ENCODE measurements around the gene HDAC9.

The HDAC9 gene

GRCh38 chr7:18526368-18526878, 30.9 kb downstream of the HDAC9 start:
- DNase-seq, result no peak

DNA sequence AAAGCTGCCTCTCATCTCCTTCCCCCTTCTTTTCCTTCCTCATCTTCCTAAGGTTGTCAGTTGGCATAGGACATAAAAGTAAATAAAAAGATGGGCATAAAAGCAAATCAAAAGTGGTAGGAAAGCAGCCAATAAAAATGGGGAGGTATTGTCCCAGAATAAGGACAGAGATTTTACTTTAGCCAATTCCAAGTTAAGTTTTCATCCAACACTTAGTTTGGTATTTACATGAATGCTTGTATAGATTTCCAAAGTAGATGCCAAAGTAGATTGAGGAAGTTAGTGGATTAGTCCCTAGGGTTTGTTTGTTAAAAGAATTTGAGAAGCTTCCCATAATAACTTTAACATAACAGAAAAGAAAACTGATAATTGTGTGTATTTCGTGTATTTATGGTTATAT, 33.7 kb downstream of the HDAC9 start:
- no peak for DNase-seq

GRCh38 chr7:18530224-18531179, 35.0 kb downstream of the HDAC9 start:
- DNase-seq, result no peak

DNA sequence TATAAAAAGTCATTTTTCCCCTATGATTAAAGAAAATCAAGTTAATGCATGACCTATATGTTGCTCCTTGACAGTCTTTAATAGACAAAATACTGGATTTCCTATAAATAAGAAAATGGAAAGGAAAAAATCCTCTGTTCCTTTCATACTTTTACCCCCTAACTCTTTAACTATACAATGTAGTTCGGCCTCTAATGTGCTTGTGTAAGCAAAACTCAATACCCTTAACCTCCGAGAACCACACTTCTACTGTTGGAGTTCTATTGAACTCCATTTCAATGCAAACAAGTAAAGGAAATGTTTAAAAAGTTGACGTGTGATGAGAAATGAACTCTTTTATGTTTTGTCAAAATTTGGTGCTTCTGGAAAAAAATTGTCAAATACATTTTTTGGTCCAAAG, 36.0 kb downstream of the HDAC9 start:
- DNase-seq, result no peak

DNA sequence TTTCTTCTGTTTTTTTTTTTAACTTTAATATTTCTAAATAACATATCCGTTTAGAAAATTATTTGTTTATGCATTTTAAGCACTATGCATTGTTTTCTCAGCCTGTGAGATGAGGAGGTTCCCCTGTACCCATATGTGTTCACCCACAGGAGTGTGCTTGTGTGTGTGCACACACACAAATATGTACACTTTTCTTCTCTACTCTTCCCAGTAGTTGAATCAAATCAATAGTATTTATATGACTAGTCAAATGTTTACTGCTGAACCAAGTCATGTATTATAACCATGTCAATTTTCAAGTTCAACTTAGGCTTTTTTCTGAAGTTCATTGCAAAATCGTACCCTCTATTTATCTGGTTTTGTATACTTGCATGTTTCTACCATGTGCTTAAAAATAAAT, 37.3 kb downstream of the HDAC9 start:
- no peak for DNase-seq

DNA sequence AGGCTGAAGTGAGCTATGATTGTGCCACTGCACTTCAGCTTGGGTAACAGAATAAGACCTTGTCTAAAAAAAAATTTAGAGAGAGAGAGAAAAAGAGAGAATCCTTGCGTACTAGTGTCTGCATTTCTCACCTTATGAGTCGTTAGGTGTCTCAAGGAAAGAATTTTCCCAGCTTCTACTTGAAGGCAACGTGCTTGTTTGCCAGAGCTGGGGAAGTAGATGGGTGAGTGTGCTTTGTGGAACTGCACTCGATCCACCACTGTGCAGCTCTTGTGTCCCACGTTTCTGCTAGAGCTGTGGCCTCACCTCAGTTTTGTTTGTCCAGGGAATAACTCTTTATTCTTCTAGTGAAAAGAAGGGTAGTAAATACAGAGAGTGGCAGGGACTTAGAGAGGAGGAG, 38.9 kb downstream of the HDAC9 start:
- DNase-seq, result no peak

DNA sequence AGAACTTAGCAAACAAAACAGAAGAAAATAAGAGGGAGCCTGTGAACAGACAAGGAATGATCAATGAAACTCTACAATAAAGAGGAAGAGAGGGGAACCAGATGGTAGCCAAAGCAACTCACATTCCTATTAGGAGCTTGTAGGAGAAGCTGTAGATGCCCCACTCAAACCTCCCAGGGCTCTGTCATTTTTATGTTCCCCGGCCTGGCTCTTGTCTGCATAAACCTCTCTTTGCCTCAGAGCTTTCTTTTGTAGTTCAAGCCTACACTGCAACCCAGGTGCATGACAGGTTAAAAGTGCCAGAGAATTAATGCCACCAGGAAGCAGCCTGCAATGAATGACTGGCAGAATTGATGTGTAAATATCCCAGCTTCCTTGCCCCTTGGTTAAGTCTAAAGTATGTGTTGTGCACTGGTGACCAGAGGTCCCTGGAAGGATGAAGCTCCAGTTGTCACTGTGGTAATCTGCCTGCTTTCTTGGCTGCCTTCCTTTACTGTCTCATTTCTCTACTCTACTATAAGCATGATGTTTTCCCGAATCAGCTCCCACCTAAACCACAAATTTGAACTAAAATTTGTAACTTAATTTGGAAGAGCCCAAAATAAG, 40.4 kb downstream of the HDAC9 start:
- no peak for DNase-seq

DNA sequence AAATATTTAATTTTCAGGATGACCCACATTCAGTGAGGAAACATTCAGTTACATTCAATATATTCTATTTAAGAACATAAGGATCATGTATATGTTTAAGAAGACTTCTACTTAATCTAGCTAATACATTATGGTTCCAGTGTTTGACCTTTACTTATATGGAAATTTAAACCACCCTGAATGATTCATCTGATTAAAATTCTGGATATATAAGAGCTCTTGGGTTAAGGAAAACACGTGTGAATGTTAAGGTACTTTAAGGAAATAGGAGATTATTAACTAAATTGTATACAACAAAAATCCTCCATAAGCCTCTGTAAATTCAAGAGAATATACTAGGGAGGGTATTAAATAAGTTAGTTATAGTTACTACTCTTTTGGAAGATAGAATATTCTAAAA, 40.9 kb downstream of the HDAC9 start:
- no peak for DNase-seq

DNA sequence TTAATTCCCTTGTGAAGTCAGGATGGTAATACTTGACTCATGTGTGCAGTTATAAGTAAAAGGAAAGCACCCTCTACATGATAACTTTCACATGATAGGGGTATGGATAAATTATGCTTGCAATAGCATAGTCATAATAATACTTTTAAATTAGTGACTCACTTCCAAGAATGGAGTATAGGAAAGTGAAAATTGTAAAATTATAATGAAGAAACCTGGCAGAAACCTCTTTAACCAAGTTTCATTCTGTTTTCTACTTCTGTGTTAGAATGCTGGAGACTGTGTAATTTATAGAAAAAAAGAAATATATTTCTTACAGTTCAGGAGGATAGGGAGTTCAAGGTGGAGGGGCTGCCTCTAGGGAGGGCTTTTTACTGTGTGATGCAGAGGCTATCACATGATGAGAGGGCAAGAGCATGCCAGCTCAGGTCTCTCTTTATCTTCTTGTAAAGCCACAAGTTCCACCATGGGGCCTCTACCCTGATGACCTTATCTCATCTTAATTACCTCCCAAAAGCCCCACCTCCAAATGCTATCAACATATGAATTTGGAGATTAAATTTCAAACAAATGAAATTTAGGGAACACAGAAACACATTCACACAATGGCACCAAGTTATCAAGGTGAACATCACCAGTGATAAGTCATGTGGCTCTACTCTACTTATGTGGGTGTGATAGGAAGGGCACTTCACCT, 43.2 kb downstream of the HDAC9 start:
- no peak for DNase-seq

DNA sequence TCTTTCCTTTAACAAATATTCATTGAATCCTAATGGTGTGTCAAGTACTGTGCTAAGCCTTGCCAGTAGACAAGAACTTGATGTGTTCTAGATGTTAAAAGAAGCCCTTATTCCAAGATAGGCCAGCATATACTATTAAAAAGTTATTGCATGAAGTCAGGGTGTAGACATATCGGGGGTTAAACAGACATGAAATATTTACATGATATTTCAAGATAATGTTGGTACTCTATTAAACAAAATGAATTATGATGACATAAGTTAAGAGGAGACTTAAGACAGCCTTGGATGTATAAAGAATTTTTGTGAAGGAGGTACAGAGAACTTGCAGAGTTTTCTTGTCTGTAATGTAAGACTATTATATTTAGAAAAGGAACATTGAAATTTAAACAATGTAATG, 44.8 kb downstream of the HDAC9 start:
- DNase-seq, result no peak

DNA sequence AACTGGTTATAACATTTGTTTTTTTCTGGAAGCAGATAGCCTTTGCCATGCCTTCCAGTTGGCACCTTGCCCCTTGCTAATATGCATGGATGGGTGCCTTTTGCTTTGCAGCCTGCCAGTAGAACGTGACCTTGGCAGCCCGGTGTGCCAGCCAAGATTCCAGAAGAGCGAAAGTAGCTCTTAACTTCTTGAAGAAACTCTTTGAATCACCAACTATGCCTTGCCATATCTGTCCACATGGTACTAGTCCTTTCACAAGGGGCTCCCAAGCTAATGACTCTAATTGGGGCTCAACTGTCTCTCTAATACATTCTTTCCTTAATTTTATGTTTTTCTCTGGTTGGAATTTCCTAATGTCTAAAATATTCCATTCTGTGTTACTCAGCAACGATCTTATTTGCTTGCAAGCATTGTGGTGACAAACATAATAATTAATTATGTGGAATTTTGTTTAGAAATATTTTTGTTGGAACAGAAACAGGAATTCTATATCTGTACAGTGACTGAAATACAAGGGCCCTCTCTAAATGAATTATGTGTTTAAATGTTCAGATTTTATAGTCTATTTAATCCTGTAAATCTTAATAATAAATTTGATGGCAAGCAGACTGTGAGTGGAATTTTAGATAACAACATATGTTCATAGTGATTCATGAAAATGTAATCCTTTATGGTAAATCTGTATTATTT, 45.8 kb downstream of the HDAC9 start:
- peak; percentile 22 for DNase-seq

DNA sequence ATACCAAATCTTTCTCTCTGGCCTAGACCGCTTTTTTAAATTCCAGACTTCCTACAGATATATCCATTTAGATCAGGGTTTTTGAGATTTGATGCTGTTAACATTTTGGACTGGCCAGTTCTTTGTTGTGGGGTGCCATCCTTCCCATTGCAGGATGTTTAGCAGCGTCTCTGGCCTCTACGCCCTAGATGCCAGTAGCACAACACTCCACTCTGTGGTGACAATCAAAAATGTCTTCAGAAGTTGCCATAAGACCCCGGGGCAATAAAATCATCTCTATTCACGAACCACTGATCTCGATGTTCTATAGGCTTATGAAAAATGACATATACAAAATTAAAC, 46.3 kb downstream of the HDAC9 start:
- no peak for DNase-seq

DNA sequence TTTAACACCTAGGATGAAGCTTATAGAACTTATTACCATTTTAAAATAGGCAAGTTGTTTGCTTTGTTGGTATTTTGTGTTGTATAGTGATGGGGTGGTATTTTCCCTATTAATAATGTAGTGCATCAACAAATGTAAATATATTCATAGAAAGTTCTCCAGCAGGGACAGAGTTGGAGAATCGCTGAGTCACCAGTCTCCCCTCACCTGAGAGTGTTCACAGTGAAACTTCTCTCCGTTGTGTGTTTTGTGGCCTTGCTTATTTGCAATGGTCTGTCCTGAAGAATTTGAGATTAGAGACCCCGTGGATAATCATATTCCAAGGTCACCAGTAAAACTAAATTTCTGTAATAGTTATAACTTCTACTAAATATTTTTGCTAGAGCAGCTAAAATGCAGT, 51.0 kb downstream of the HDAC9 start:
- no peak for DNase-seq

- no peak for DNase-seq
These were observed 52.1 kb downstream of the HDAC9 start for GRCh38 chr7:18547509-18548187.

DNA sequence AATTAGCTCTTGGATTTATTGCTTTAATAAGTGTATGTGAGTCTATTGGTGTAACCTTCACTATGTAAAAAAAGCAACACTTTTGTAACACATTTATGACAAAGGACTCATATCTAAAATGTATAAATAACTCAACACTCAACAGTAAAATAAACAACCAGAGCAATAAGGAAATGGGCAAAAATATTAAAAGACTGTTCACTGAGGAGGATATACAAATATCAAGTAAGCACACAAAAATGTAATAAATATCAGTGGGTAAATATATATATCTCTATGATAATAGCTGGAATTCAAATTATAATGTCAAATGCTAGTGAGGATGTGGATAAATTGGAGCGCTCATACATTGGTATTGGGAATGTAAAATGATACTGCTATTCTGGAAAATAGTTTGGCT, 53.0 kb downstream of the HDAC9 start:
- DNase-seq, result no peak

- no peak for DNase-seq
These were observed 55.0 kb downstream of the HDAC9 start for GRCh38 chr7:18550574-18550973.

- DNase-seq, result no peak
These were observed 56.9 kb downstream of the HDAC9 start for GRCh38 chr7:18552316-18552916.

DNA sequence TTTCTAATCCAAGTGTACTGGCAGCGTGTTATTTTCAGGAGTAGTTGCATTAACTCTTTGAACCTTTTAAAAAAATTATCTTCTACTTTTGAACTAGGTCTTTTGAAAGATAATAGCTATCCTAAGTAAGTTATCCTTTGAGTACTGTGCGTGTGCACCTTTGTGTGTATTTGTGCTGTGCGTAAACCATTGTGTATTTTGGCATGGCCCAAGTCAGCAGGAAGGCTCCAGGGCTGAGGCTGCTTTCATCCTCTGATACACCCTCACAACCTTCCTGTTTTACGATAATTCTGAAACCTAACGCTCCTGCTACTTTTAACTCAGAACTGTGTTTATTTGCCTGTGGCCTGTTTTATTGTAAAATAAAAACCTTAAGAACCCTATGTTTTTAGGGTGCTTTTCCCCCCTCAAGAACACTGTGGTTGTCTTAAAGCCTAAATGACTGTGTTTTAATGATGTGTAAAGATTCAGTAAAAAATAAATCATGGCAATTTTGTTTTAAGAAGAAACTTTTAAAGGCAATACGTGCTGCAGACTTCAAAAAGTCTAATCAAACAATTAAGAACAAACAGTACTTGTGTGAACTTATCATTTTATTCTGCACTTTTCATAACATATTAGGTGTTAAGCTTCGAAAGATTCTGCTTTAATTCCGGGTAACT, 57.5 kb downstream of the HDAC9 start:
- DNase-seq, result no peak

- DNase-seq, result peak; percentile 18
These were observed 58.1 kb downstream of the HDAC9 start for GRCh38 chr7:18553605-18554003.

DNA sequence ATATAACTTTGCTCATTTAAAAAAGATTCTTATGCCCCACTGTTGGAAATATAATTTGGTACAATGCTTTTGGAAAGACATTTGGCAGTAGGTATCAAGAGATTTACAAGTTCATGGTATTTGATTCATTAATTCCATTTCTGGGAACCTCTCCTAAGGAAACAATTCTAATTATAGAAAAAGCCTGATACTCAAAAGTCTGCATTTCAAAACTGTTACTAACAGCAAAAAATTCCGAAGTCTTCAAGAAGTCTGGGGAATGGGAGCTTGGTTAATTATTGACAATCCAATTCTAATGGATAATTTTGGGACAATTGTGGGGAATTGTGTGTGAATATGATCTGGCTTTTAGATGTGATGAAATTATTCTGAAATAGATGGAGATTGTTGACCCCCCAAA, 59.6 kb downstream of the HDAC9 start:
- no peak for DNase-seq

DNA sequence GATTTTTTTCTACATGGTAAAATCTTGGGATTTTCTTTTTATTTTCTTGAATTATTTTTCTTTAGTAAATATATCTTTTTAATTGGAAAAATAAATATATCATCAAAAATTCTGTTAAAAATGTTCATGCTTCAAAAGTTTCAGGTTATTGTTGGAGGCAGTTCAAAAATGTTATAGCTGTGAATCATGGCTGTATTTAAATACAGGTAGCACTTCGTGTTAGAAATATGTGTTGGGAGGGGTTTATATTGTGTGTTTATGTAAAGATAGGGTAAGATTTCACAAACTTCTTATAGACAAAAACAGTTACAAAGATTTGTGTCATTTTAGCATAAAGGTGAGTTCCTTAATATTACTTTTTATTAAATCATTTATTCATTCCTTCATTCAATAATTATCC, 60.4 kb downstream of the HDAC9 start:
- DNase-seq, result no peak

DNA sequence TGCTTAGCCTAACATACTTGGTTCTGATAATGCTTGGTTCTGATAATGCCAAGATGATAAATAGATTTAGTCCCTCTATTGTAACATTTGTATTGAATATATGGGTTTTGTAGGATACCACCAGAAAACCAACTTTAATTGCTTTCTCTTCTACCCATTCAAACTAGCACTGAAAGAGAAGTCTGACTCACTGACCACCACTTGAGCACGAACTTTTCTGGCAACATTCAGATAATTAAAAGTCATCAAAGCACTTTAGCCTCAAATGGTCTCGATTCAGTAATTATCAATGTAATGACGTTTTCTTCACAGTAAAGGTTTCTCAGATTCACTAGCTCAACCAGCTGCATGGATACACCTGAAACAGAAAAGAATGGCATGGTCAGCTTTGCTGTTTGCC, 63.0 kb downstream of the HDAC9 start:
- no peak for DNase-seq

Data from NCI-H2171 treated with DMSO at 0.1 percent for 48 hours (cell line).